RKO (cell line): ENCODE measurements around the gene GYPA.
"Not testable (repeated sequence)": the region's sequence is repeated elsewhere in the genome, so short reads cannot be mapped to it uniquely, and the experiment has no call there.

Source experiments
- DNase-seq: peaks from one replicate; pipeline ENCODE4 v3.0.0-alpha.2; 2016; ENCODE audit warnings: low spot score

The GYPA gene

DNA sequence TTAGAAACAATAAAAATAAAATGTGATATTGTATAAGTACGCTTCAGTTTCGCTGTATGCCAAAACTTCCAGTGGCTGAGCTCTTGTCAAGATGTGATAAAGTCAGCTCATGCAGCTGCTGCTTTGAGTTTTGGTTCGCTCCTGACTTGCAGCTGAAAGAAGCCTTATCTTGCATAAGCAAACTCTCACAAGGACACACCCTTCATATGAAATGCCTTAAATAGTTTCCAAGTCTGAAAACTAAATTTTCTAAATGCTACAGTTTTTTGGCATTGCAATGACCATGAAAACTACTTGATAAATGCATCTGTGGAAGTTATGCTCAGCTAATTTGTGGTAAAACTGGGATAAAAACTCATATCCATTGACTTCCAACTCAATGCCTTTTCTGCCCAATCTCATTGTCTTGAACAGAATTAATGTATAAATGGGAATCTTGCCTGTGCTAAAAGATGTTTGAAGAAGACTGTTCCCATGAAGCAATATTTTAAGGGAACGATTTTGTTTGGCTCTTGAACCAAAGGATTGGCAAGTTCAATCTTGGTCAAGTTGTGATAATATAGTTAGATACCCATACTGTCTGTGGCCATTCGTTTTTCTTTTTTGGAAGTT, 11.7 kb downstream of the GYPA start:
- not testable (repeated sequence) for DNase-seq

DNA sequence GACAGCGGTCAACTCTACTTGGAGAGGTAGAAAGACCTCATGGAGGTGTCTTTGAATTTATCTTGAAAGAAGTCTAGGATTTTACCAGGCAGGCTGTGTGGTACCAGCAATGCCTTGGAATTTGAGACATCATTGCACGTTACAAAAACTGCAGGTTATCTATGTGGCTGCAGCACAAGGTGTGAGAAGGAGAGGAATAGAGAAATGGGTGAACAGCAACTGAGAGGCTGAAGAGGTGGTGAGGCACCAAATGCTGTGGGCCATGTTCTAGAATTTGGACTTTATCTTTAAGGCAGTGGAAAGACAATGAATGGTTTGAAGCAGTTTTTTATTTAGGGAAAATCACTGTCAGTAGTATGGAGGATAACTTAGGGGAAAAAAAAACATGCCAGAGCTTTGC, 15.4 kb downstream of the GYPA start:
- DNase-seq: not testable (repeated sequence)

DNA sequence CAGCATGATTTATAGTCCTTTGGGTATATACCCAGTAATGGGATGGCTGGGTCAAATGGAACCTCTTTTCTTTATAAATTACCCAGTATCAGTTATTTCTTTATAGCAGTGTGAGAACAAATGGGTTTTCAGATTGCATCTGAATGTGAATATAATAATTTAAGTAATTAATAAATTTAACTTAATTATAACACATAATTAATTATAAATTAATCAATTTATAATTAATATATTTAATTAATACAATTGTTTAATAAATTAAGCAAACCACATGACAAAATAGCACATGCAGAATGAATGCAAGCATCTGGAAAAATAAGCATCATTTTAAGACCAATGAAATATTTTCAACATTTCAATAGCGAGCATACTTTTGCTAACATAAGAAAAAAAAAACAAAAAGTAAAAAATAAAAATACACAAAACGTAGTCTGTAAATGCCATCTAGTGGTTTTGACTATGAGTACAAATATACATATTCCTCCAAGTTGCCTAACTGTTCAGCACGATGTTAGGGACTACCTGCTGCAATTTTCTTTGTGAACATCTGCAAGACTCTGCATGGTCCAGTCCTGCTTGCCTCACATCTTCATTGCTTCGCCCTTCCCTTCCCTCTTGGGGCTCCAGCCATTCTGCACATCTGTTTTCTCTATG, 16.4 kb downstream of the GYPA start:
- peak; percentile 1 for DNase-seq

DNA sequence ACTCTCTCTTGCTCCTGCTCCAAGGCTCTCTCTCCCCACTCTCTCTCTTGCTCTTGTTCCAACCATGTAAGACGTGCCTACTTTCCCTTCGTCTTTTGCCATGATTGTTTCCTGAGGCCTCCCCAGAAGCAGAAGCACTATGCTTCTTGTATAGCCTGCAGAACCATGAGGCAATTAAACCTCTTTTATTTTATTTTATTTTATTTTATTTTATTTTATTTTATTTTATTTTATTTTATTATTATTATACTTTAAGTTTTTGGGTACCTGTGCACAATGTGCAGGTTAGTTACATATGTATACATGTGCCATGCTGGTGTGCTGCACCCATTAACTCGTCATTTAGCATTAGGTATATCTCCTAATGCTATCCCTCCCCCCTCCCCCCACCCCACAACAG, 17.2 kb downstream of the GYPA start:
- DNase-seq: not testable (repeated sequence)

DNA sequence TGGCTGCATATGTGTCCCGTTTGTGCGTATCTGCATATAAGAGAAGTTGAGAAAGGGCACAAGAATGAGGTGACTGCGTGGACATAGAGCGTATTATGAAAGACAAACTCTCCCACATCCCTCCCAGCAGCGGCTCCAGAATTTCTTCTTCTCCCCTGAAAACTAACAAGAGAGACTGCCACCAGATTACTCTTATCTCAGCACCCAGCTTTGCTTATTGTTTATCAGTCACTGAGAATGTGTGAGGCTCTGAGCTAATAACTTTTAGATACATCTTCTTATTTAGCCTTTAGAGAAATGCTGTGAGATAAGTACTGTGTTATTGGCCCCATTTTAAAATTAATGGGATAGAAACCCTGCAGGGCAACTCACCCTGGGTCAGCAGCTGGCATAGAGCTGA, 20.8 kb downstream of the GYPA start:
- DNase-seq: not testable (repeated sequence)

DNA sequence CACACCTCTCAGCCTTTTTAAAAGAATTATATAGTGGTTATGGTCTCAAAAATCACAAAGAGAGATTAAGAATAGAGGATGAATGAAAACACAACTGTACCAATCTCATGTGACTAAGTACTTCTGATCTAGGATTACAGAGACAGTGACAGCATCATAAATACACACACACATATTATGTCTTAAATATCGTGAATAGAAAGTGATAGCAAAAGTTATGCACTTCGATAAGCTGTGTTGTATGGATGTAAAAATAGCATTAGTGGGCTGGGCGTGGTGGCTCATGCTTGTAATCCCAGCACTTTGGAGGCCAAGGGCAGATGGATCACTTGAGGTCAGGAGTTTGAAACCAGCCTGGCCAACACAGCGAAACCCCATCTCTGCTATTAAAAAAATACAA, 25.0 kb downstream of the GYPA start:
- DNase-seq: no peak

DNA sequence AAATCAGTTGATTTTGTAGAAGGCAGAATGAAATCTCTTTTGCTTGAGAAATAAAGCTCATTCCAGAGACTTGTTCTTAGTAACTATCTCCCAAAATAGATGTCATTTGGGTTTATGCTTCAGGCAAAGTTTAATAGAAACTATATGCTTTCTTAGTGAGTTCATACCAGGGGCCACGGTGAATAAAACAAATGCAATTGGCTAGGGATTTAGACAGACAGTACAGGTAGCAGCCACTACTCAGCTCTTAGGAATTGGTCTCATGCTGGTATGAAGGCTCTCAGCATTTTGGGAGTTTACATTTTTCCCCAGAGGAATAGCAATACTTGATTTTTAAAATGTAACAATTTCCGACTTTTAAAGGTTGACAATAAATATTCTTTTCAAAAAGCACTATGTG, 27.0 kb downstream of the GYPA start:
- no peak for DNase-seq

DNA sequence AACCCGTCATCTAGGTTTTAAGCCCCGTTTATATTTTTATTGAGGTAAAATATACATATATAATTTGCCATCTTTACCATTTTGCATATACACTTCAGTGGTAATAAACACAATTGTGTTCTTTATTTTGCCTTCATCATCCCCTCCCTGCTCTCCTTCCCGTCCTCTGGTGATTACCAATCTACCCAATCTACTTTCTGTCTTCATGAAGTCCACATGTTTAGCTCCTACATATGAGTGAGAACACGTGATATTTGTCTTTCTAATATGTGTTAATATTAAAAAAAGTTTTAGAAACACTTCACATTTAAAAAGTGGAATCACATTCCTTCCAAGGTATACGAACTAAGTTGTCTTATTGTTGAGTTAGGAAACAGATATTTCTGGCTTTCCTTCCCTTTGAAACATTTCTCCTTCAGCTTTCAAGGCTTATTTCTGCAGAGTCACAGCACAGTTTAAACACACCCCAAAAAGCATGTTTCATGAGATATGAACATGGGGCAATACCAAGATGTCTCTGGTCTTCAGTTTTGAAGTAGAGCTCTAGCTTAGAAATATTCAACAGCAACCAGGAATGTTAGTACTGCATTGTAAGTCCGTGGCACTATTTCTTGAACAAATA, 35.9 kb downstream of the GYPA start:
- DNase-seq: no peak

DNA sequence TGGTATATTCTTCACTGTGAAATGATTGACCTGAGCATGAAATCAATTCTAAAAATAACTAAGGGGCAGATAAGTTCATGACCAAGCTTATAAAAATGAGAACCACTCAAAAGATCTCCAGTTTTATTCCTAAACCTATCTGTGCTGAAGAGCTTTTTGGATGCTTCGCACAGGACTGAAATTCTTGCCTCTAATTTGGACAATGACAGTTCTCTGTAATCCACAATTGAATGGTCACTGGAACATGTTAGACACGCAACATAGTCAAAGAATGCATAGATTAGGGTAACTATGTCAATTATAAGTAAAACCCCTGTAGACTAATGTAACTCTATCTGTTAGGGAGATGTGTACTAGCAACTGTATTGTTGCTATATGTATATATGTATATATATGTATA, 42.7 kb downstream of the GYPA start:
- DNase-seq: not testable (repeated sequence)

DNA sequence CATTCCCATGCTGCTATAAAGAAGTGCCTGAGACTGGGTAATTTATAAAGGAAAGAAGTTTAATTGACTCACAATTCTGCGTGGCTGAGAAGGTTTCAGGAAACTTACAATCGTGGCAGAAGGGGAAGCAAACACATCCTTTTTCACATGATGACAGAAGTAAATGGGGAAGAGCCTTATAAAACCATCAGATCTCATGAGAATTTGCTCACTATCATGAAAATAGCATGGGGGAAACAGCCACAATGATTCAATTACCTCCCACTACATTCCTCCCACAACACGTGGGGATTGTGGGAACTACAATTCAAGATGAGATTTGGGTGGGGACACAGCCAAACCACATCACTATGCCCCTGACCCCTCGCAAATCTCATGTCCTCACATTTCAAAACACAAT, 46.5 kb downstream of the GYPA start:
- not testable (repeated sequence) for DNase-seq

DNA sequence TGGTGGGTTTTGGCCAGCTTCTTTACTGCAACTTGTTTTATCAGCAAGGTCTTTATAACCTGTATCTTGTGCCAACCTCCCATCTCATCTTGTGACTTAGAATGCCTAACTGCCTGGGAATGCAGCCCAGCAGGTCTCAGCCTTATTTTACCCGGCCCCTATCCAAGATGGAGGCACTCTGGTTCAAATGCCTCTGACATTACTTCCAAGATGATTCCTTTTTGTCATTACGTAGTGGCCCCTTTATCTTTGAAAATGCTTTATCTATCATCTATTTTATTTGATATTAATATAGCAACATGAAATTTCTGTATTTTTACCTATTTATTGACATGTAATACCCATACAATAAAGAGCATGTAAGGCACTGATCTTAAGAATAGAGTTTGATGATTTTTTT, 49.3 kb downstream of the GYPA start:
- DNase-seq: not testable (repeated sequence)

DNA sequence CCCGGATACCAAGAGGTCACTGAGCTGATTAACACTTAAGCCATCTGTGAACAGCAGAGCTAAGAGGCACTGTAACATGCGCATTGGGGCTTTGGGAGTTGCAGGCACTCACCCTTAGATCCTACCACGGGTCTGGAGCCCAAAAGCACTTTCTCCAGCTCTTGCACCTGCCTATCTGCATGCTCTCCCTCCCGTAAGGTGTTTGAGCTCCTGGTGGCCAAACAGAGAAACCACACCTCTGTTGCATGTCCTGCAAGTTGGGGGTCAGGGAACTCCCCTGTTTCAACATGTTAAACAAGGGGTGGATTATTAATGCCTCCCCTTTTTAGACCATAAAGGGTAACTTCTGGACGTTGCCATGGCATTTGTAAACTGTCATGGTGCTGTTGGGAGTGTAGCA, 49.8 kb downstream of the GYPA start:
- no peak for DNase-seq

DNA sequence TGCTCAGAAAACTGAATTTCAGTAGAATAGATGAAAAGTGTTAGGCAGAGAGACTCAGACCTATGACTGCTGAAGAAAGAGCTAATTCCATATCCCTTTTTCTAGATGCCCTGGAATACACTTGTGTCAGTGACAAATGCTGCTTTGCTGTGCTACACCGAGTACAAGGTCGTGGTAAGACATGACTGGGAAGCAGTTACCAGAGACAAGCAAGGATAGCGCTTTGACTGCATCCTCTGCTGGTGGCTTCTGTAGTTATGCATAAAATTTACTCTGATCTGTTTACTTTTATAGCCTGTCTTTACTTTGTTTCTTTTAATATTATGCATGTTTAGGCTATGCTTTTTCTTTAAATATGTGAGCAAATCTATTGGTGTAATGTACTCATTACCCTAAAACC, 58.5 kb downstream of the GYPA start:
- DNase-seq: not testable (repeated sequence)

DNA sequence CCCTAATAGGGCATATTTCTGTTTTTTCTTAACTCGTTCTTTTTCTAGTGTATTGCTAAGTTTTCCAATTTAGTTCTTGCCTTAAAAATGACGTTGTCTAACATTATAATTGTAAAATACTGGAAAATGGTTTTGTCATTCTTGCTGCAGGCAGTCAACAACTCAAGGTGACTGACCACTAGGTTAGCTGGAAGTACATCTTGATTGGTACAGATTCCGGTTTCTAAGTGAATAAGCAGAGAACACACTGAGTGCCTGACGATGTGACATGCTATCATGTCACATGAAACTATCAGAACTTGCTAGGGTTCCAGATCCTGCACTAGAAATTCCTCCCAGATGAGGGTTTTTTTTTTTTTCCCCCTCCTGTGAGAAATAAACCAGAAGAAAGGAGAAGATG, 60.4 kb downstream of the GYPA start:
- DNase-seq: not testable (repeated sequence)

DNA sequence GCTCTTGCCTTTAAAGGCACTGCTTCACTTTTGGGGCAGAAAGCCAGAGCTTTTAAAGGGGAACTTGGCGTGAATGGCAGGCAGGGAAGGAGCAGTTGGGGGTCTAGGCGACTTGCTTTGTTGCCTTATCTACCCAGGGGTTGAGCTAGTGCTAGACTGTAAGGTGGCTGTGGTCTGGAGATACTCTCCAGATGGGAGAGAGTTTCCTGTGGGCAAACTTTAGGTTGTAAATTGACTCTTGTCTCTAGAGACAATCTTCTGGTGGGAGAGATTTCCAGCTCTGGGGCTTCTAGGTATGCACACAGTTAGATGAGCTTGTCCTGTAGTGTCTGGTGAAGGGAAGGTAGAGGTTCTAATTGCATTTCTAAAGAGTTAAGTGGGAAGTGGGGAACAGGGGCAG, 61.8 kb downstream of the GYPA start:
- not testable (repeated sequence) for DNase-seq

DNA sequence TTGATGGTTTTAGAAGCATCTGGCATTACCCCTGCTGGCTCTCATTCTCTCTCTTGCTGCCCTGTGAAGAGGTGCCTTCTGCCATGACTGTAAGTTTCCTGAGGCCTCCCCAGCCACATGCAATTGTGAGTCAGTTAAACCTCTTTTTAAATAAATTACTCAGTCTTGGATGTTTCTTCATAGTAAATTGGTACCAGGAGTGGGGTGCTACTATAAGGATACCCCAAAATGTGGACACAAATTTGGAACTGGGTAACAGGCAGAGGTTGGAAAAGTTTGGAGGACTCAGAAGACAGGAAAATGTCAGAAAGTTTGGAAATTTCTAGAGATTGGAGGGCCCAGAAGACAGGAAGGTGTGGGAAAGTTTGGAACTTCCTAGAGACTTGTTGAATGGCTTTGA, 79.0 kb downstream of the GYPA start:
- DNase-seq: not testable (repeated sequence)

DNA sequence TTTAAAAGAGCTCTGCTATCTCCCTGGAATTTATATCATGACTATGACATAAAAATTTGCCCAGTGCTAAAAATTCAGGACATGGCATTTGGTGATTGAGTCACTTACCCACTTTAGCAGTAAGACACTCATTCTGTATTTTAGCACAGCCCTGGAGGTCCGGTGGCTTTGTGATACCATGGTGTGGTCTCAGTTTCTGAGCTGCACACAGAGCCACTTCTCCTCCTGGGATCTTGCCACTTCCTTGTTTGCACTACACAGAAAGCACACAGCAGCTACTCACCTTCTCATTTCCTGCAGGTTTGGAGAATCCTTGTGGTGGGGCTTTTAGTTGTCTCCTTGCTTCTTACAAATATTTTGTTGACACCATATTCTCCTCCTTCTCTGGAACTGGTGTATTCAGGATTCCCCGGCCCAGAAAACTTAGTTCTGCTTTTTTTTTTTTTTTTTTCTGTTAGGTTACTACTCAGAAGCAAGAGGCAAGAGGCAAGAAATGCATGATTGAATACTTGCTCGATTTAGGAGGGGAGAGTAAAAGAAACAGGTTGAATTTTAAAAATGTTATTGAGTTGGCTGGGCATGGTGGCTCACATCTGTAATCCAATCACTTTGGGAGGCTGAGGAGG, 80.2 kb downstream of the GYPA start:
- not testable (repeated sequence) for DNase-seq
